Measurements from ENCODE around the gene TBX2.

Gene TBX2

DNA sequence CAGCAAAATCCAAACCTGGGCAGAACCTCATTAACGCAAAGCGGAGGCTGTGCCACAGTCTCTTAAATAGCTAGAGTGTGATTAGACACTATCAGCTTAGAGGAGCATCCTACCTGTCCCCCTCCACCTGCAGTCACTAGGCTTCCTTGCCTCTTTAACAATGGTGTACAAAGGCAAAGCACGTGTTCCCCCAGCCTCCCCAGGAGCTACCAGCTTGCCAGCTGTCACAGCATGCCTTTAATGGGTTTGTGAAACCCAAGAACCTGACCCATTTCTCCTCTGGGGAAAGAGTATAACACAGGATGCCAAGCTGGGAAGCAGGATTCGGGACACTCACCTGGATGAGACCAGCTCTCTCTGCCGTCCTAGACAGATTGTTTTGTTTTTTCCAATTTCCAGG is 37.2 kb upstream of the TBX2 start:
- Histone ChIP-seq H3K4me1 (ENCODE audit: control insufficient read depth, low read depth, low read length) (no peaks in the 10 kb centered on the region), H3K27me3 (ENCODE audit: control insufficient read depth, insufficient read depth, low read length) (no peaks in the 10 kb centered on the region), H3K9ac (ENCODE audit: low read length) (no peak overlapping the region), H3K9me3 (ENCODE audit: control insufficient read depth, low read depth, low read length) (no peaks in the 10 kb centered on the region), H3K4me3 (ENCODE audit: low read length) (no peak overlapping the region), H3K27ac (ENCODE audit: low read length) (no peak overlapping the region), H3K36me3 (ENCODE audit: control insufficient read depth, low read depth, low read length) (no peaks in the 10 kb centered on the region)

DNA sequence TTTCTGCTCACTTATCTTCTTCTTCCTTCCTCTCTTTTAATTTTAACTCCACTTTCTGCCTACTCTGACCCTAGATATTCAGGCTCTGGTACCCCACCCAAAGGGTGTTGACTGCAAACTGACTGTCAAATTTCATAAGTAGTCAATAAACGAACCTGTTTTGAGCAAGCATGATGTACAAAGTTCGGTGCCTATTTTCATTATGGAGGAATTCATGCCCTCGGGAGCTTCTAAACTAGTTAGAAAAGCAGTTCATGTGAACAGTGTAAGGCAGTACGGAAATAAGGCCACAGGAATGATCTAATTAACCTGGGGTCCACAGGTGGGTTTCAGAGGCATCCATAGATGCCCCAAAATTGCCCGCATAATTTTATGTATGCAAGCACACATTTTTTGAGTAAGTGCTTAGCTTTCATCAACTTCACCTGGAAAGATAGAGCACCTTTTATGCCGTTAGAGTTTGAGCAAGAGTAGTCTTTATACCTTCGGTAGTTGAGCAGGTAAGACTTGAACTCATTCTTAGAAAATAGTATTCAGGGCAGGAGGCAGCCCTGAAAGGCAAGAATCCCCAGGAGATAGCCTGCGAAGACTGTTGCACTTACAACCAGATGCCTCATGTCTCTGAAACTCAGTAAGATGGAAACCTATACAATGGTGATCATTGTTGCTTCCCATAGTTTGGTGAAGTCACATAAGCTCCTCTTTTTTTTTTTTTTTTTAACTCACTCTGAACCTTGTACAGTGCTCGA is 36.6 kb upstream of the TBX2 start:
- Histone ChIP-seq H3K9ac (ENCODE audit: low read length) (no peak overlapping the region), H3K4me3 (ENCODE audit: low read length) (no peak overlapping the region)

GRCh38 chr17:61363601-61364462 is 35.8 kb upstream of the TBX2 start:
- H3K9me3 ChIP-seq (ENCODE audit: control insufficient read depth, low read depth, low read length): no peaks in the 10 kb centered on the region
- no peaks in the 10 kb centered on the region for H3K27me3 ChIP-seq (ENCODE audit: control insufficient read depth, insufficient read depth, low read length)
- no peak overlapping the region for H3K4me3 ChIP-seq (ENCODE audit: low read length)
- H3K36me3 ChIP-seq (ENCODE audit: control insufficient read depth, low read depth, low read length): no peaks in the 10 kb centered on the region
- no peak overlapping the region for H3K27ac ChIP-seq (ENCODE audit: low read length)
- H3K9ac ChIP-seq (ENCODE audit: low read length): no peak overlapping the region
- H3K4me1 ChIP-seq (ENCODE audit: control insufficient read depth, low read depth, low read length): no peaks in the 10 kb centered on the region

More for the DNA sequence above, 36.6 kb upstream of the TBX2 start:
- Histone ChIP-seq H3K4me1 (ENCODE audit: control insufficient read depth, low read depth, low read length) (no peaks in the 10 kb centered on the region), H3K27me3 (ENCODE audit: control insufficient read depth, insufficient read depth, low read length) (no peaks in the 10 kb centered on the region), H3K9me3 (ENCODE audit: control insufficient read depth, low read depth, low read length) (no peaks in the 10 kb centered on the region), H3K27ac (ENCODE audit: low read length) (no peak overlapping the region), H3K36me3 (ENCODE audit: control insufficient read depth, low read depth, low read length) (no peaks in the 10 kb centered on the region)

DNA sequence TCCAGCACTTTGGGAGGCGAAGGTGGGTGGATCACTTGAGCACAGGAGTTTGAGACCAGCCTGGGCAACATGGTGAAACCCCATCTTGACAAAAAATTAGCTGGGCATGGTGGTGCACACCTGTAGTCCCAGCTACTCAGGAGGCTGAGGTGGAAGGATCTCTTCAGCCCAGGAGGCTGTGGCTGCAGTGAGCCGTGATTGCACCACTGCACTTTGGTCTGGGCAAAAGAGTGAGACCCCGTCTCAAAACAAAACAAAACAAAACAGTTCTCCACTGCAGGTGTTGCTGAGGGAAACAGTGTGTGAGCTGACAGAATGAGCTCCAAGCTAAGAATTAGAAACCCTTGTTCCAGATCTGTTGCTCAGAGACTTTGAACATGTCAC is 35.2 kb upstream of the TBX2 start:
- Histone ChIP-seq H3K9me3 (ENCODE audit: control insufficient read depth, low read depth, low read length) (no peaks in the 10 kb centered on the region), H3K9ac (ENCODE audit: low read length) (no peak overlapping the region), H3K27me3 (ENCODE audit: control insufficient read depth, insufficient read depth, low read length) (no peaks in the 10 kb centered on the region), H3K4me3 (ENCODE audit: low read length) (no peak overlapping the region), H3K36me3 (ENCODE audit: control insufficient read depth, low read depth, low read length) (no peaks in the 10 kb centered on the region), H3K4me1 (ENCODE audit: control insufficient read depth, low read depth, low read length) (no peaks in the 10 kb centered on the region), H3K27ac (ENCODE audit: low read length) (no peak overlapping the region)

- H3K27me3 ChIP-seq (ENCODE audit: control insufficient read depth, insufficient read depth, low read length): no peaks in the 10 kb centered on the region
- H3K27ac ChIP-seq (ENCODE audit: low read length): no peak overlapping the region
- no peak overlapping the region for H3K4me3 ChIP-seq (ENCODE audit: low read length)
- H3K9me3 ChIP-seq (ENCODE audit: control insufficient read depth, low read depth, low read length): no peaks in the 10 kb centered on the region
- no peak overlapping the region for H3K9ac ChIP-seq (ENCODE audit: low read length)
- H3K36me3 ChIP-seq (ENCODE audit: control insufficient read depth, low read depth, low read length): no peaks in the 10 kb centered on the region
- H3K4me1 ChIP-seq (ENCODE audit: control insufficient read depth, low read depth, low read length): no peaks in the 10 kb centered on the region
These were observed 33.4 kb upstream of the TBX2 start for GRCh38 chr17:61366076-61366714.

DNA sequence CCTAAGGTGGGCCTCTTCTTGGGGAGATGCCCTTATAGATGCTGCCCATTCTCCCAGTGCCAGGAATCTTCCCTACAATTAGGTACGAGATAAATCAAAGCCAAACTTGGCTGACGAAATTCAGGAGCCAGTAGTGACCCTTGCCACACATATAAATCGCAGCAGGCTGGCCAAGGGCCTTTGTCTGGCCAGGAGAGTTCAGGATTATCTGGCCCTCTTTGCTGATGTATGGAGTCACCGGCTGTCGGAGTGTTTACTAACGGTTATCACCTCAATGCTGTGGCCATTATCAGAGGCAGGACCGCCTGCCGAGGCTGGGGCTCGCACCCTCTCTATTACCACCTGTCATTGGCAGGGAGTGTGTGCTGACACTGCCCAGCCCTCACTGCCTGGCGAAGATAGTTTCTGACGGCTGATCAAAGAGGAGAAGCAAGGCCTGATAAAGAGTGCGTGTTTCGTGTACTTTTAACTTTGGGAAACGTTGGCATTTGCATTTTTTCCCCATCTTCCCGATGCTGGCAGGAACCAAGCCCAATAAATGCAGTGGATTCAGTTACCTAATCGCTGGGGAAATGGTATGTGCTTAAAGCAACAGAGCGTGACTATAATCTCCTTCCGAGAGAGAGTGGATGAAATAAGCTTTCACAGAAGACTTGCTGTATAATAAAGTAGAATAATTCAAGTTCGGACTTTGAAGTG is 32.8 kb upstream of the TBX2 start:
- Histone ChIP-seq H3K36me3 (ENCODE audit: control insufficient read depth, low read depth, low read length) (no peaks in the 10 kb centered on the region), H3K4me1 (ENCODE audit: control insufficient read depth, low read depth, low read length) (no peaks in the 10 kb centered on the region), H3K4me3 (ENCODE audit: low read length) (no peak overlapping the region), H3K27ac (ENCODE audit: low read length) (no peak overlapping the region), H3K9me3 (ENCODE audit: control insufficient read depth, low read depth, low read length) (no peaks in the 10 kb centered on the region), H3K9ac (ENCODE audit: low read length) (no peak overlapping the region), H3K27me3 (ENCODE audit: control insufficient read depth, insufficient read depth, low read length) (no peaks in the 10 kb centered on the region)

- Histone ChIP-seq H3K4me1 (ENCODE audit: control insufficient read depth, low read depth, low read length) (no peaks in the 10 kb centered on the region), H3K9me3 (ENCODE audit: control insufficient read depth, low read depth, low read length) (no peaks in the 10 kb centered on the region), H3K27me3 (ENCODE audit: control insufficient read depth, insufficient read depth, low read length) (no peaks in the 10 kb centered on the region), H3K27ac (ENCODE audit: low read length) (no peak overlapping the region), H3K36me3 (ENCODE audit: control insufficient read depth, low read depth, low read length) (no peaks in the 10 kb centered on the region), H3K9ac (ENCODE audit: low read length) (no peak overlapping the region), H3K4me3 (ENCODE audit: low read length) (no peak overlapping the region)
These were observed 31.4 kb upstream of the TBX2 start for GRCh38 chr17:61368049-61368831.

GRCh38 chr17:61368832-61369450 is 30.7 kb upstream of the TBX2 start:
- Histone ChIP-seq H3K9me3 (ENCODE audit: control insufficient read depth, low read depth, low read length) (no peaks in the 10 kb centered on the region), H3K9ac (ENCODE audit: low read length) (no peak overlapping the region), H3K27me3 (ENCODE audit: control insufficient read depth, insufficient read depth, low read length) (no peaks in the 10 kb centered on the region), H3K4me3 (ENCODE audit: low read length) (no peak overlapping the region), H3K36me3 (ENCODE audit: control insufficient read depth, low read depth, low read length) (no peaks in the 10 kb centered on the region), H3K27ac (ENCODE audit: low read length) (no peak overlapping the region), H3K4me1 (ENCODE audit: control insufficient read depth, low read depth, low read length) (no peaks in the 10 kb centered on the region)

DNA sequence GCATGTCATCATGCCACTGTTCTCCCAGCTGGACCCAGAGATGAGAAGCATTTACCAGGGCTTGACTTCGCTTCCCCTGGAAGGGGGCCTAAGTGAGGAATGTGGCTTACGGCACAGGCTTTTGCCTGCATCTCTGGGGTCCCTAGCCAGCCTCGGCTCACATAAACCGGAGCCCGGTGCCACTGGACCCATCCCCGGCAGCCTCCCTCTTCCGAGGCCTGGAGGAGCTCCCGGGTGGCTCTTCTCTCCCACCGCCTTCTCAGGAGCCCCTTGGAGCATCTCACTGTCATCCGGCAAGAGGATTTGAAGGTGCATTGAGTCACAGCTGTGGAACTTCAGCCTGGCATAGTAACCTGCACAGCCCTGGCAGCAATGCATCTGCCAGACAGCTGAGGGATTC is 29.9 kb upstream of the TBX2 start:
- Histone ChIP-seq H3K9ac (ENCODE audit: low read length) (no peak overlapping the region), H3K9me3 (ENCODE audit: control insufficient read depth, low read depth, low read length) (no peaks in the 10 kb centered on the region), H3K27ac (ENCODE audit: low read length) (no peak overlapping the region), H3K27me3 (ENCODE audit: control insufficient read depth, insufficient read depth, low read length) (no peaks in the 10 kb centered on the region), H3K4me1 (ENCODE audit: control insufficient read depth, low read depth, low read length) (no peaks in the 10 kb centered on the region), H3K4me3 (ENCODE audit: low read length) (no peak overlapping the region), H3K36me3 (ENCODE audit: control insufficient read depth, low read depth, low read length) (no peaks in the 10 kb centered on the region)

GRCh38 chr17:61371179-61371578 is 28.5 kb upstream of the TBX2 start:
- Histone ChIP-seq H3K9ac (ENCODE audit: low read length) (no peak overlapping the region), H3K27me3 (ENCODE audit: control insufficient read depth, insufficient read depth, low read length) (no peaks in the 10 kb centered on the region), H3K27ac (ENCODE audit: low read length) (no peak overlapping the region), H3K36me3 (ENCODE audit: control insufficient read depth, low read depth, low read length) (no peaks in the 10 kb centered on the region), H3K4me3 (ENCODE audit: low read length) (no peak overlapping the region), H3K9me3 (ENCODE audit: control insufficient read depth, low read depth, low read length) (no peaks in the 10 kb centered on the region), H3K4me1 (ENCODE audit: control insufficient read depth, low read depth, low read length) (no peaks in the 10 kb centered on the region)

Measured in iPS-18a (cell line).